Measurements from ENCODE around the gene OR9A2.

DNA sequence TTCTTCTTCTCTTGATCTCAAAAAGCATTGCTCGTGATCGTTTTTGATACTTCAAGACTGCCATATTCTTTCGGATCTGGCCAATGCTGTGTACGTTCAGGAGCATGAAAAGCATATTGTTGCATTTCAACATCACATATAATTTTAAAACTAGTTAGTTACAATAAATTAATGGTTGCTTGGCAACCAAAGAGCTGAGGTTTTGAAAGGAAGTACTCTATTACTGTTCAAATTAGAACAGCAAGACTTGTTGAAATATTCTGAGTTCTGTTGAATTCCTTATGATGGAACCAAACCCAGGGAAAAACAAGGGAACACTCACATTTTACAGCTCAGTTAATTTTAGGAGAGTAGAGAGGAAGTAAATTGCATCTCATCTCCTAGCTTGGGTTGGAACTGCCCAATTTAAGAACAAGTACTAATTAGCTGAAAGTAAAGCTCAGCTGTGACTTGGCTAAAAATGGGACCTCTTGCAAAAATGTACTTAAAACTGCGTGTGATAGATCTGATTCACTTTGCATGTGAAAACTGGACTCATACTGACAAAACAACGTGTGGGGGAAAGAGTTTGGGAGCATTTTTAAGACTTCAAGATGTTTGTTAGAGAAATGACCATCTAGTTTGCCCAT is 21.2 kb downstream of the OR9A2 start:
- TF ChIP-seq, protein P1, sequence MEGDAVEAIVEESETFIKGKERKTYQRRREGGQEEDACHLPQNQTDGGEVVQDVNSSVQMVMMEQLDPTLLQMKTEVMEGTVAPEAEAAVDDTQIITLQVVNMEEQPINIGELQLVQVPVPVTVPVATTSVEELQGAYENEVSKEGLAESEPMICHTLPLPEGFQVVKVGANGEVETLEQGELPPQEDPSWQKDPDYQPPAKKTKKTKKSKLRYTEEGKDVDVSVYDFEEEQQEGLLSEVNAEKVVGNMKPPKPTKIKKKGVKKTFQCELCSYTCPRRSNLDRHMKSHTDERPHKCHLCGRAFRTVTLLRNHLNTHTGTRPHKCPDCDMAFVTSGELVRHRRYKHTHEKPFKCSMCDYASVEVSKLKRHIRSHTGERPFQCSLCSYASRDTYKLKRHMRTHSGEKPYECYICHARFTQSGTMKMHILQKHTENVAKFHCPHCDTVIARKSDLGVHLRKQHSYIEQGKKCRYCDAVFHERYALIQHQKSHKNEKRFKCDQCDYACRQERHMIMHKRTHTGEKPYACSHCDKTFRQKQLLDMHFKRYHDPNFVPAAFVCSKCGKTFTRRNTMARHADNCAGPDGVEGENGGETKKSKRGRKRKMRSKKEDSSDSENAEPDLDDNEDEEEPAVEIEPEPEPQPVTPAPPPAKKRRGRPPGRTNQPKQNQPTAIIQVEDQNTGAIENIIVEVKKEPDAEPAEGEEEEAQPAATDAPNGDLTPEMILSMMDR (IDR thresholded peaks at IDR 0.05; ENCODE audit: insufficient read depth, low read length), result no peak
- no peak for TF ChIP-seq POLR2AphosphoS5 (IDR thresholded peaks at IDR 0.05; ENCODE audit: low read depth)
- TF ChIP-seq, protein P2, sequence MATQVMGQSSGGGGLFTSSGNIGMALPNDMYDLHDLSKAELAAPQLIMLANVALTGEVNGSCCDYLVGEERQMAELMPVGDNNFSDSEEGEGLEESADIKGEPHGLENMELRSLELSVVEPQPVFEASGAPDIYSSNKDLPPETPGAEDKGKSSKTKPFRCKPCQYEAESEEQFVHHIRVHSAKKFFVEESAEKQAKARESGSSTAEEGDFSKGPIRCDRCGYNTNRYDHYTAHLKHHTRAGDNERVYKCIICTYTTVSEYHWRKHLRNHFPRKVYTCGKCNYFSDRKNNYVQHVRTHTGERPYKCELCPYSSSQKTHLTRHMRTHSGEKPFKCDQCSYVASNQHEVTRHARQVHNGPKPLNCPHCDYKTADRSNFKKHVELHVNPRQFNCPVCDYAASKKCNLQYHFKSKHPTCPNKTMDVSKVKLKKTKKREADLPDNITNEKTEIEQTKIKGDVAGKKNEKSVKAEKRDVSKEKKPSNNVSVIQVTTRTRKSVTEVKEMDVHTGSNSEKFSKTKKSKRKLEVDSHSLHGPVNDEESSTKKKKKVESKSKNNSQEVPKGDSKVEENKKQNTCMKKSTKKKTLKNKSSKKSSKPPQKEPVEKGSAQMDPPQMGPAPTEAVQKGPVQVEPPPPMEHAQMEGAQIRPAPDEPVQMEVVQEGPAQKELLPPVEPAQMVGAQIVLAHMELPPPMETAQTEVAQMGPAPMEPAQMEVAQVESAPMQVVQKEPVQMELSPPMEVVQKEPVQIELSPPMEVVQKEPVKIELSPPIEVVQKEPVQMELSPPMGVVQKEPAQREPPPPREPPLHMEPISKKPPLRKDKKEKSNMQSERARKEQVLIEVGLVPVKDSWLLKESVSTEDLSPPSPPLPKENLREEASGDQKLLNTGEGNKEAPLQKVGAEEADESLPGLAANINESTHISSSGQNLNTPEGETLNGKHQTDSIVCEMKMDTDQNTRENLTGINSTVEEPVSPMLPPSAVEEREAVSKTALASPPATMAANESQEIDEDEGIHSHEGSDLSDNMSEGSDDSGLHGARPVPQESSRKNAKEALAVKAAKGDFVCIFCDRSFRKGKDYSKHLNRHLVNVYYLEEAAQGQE (IDR thresholded peaks at IDR 0.05; ENCODE audit: insufficient replicate concordance, low read depth), result no peak

Data from HL-60 (cell line).